HFFc6 (cell line): Measurements from ENCODE around the gene FAM222B. TPM values are rescaled to one million over a fixed set of nuclear protein-coding genes. Genes with fewer than 3 reads are reported as not detected.
A peak's percentile ranks its signal among the peaks of the same experiment; 100 is the strongest.

Experiments used
- DNase-seq: peaks from one replicate; pipeline ENCODE4 v3.0.0-alpha.2; 2018
- H3K27ac Mint-ChIP-seq: 2 replicates; pipeline ENCODE4 v1.8.0; 2020; ENCODE audit warnings: mild to moderate bottlenecking, mixed read lengths
- H3K27me3 Mint-ChIP-seq: 2 replicates; pipeline ENCODE4 v1.8.0; 2021; ENCODE audit warnings: mild to moderate bottlenecking, moderate library complexity, mixed read lengths; ENCODE audit not compliant: insufficient read depth
- H3K36me3 Mint-ChIP-seq: 2 replicates; pipeline ENCODE4 v1.8.0; 2021; ENCODE audit warnings: low read depth, mixed read lengths
- H3K4me1 Mint-ChIP-seq: 2 replicates; pipeline ENCODE4 v1.8.0; 2020; ENCODE audit warnings: low read depth, mixed read lengths
- H3K4me3 Mint-ChIP-seq: 2 replicates; pipeline ENCODE4 v1.8.0; 2020; ENCODE audit warnings: mild to moderate bottlenecking, moderate library complexity, mixed read lengths
- H3K9me3 Mint-ChIP-seq: 2 replicates; pipeline ENCODE4 v1.8.0; 2020; ENCODE audit warnings: mild to moderate bottlenecking, mixed read lengths
- total RNA-seq, 6 experiments: library from RNA; stranded (reverse); fragmentation: NEBNext Ultra II Directional; extraction: Animal tissue kit (Norgen Biotek cat#: 25700); gene quantifications; 2 replicates in 1 of 6; 3 replicates in 5 of 6; pipeline ENCODE4 v1.2.3, GENCODE V29; 2021
- TF ChIP-seq, protein P1 (sequence below): fragments of 200-600 bp; sonication (generic); IDR thresholded peaks from 2 replicates; pipeline ENCODE4 v1.5.0; 2021; ENCODE audit warnings: antibody characterized with exemption, mild to moderate bottlenecking

Gene FAM222B
- total RNA-seq, 6 experiments from 2014 or later: 14.5 to 17.2 (median 16.6) TPM

DNA sequence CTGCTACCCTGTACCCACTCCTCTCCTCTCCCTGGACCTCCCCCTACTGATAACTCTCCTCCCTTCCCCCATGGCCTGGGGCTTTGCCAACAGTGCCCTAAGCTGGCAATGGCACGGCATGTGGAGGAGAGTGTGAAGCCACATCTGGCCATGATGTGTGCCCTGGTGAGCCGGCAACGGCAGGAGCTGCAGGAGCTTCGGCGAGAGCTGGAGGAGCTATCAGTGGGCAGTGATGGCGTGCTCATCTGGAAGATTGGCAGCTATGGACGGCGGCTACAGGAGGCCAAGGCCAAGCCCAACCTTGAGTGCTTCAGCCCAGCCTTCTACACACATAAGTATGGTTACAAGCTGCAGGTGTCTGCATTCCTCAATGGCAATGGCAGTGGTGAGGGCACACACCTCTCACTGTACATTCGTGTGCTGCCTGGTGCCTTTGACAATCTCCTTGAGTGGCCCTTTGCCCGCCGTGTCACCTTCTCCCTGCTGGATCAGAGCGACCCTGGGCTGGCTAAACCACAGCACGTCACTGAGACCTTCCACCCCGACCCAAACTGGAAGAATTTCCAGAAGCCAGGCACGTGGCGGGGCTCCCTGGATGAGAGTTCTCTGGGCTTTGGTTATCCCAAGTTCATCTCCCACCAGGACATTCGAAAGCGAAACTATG is 93.6 kb downstream of the FAM222B start:
- TF ChIP-seq, protein P1, sequence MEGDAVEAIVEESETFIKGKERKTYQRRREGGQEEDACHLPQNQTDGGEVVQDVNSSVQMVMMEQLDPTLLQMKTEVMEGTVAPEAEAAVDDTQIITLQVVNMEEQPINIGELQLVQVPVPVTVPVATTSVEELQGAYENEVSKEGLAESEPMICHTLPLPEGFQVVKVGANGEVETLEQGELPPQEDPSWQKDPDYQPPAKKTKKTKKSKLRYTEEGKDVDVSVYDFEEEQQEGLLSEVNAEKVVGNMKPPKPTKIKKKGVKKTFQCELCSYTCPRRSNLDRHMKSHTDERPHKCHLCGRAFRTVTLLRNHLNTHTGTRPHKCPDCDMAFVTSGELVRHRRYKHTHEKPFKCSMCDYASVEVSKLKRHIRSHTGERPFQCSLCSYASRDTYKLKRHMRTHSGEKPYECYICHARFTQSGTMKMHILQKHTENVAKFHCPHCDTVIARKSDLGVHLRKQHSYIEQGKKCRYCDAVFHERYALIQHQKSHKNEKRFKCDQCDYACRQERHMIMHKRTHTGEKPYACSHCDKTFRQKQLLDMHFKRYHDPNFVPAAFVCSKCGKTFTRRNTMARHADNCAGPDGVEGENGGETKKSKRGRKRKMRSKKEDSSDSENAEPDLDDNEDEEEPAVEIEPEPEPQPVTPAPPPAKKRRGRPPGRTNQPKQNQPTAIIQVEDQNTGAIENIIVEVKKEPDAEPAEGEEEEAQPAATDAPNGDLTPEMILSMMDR: no peak
- Mint-ChIP-seq H3K9me3 (no peaks in the 10 kb centered on the region), H3K4me1 (peaks cover 27% of the 10 kb centered on the region), H3K36me3 (peaks cover 15% of the 10 kb centered on the region), H3K4me3 (no peak overlapping the region; the same call in 1 of the 2 replicates), H3K27ac (peak overlapping the region; percentile 51), H3K27me3 (peaks cover 32% of the 10 kb centered on the region)
- no peak for DNase-seq

DNA sequence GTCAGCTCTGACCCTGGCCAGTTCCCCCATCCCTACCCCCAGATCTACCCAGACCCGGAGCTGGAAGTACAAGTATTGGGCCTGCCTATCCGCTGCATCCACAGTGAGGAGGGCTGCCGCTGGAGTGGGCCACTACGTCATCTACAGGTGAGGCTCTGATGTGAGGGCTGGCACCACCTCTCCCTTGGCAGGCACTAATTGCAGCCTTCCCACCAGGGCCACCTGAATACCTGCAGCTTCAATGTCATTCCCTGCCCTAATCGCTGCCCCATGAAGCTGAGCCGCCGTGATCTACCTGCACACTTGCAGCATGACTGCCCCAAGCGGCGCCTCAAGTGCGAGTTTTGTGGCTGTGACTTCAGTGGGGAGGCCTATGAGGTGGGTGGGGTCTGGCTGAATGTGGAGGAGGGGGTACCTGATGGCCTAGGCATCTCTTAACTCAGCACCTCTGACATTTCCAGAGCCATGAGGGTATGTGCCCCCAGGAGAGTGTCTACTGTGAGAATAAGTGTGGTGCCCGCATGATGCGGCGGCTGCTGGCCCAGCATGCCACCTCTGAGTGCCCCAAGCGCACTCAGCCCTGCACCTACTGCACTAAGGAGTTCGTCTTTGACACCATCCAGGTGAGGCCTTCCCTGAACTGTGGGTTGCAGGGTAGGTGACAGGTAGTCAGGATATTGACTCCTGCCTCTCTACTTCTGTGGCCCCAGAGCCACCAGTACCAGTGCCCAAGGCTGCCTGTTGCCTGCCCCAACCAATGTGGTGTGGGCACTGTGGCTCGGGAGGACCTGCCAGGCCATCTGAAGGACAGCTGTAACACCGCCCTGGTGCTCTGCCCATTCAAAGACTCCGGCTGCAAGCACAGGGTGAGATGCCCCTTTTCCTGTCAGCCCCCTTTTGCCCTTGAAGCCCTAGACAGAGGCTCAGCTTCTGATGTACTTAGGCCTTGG is 94.5 kb downstream of the FAM222B start:
- Mint-ChIP-seq H3K36me3 (peaks cover 15% of the 10 kb centered on the region), H3K27me3 (peaks cover 32% of the 10 kb centered on the region), H3K9me3 (no peaks in the 10 kb centered on the region), H3K4me3 (no peak overlapping the region), H3K27ac (peak overlapping the region; percentile 51), H3K4me1 (peaks cover 29% of the 10 kb centered on the region)
- TF ChIP-seq, protein P1: no peak
- no peak for DNase-seq

GRCh38 chr17:28747051-28747691 is 95.4 kb downstream of the FAM222B start:
- Mint-ChIP-seq H3K4me1 (peaks cover 32% of the 10 kb centered on the region), H3K4me3 (no peak overlapping the region; the same call in 1 of the 2 replicates), H3K9me3 (no peaks in the 10 kb centered on the region), H3K27ac (no peak overlapping the region), H3K36me3 (peaks cover 12% of the 10 kb centered on the region), H3K27me3 (peaks cover 26% of the 10 kb centered on the region)
- DNase-seq: no peak
- TF ChIP-seq, protein P1: no peak

GRCh38 chr17:28746611-28747050 is 96.0 kb downstream of the FAM222B start:
- no peaks in the 10 kb centered on the region for H3K9me3 Mint-ChIP-seq
- peaks cover 32% of the 10 kb centered on the region for H3K4me1 Mint-ChIP-seq
- peaks cover 11% of the 10 kb centered on the region for H3K36me3 Mint-ChIP-seq
- H3K27ac Mint-ChIP-seq: peak overlapping the region; percentile 95
- DNase-seq: no peak
- TF ChIP-seq, protein P1: no peak
- peaks cover 20% of the 10 kb centered on the region for H3K27me3 Mint-ChIP-seq
- H3K4me3 Mint-ChIP-seq: peak overlapping the region; percentile 96

GRCh38 chr17:28745786-28746411 is 96.7 kb downstream of the FAM222B start:
- peak; percentile 66 for DNase-seq
- Mint-ChIP-seq H3K27ac (peak overlapping the region; percentile 95), H3K36me3 (peaks cover 11% of the 10 kb centered on the region)

More at GRCh38 chr17:28745786-28746411, 96.7 kb downstream of the FAM222B start:
- Mint-ChIP-seq H3K9me3 (no peaks in the 10 kb centered on the region), H3K4me3 (peak overlapping the region; percentile 96), H3K27me3 (peaks cover 13% of the 10 kb centered on the region), H3K4me1 (peaks cover 32% of the 10 kb centered on the region)
- TF ChIP-seq, protein P1: no peak
